ENCODE results near the gene PCDH10. TPM values are rescaled to one million over a fixed set of nuclear protein-coding genes. Genes with fewer than 3 reads are reported as not detected.

Gene PCDH10
- total RNA-seq, 1 donor from 2014 or later = 0.71 TPM

DNA sequence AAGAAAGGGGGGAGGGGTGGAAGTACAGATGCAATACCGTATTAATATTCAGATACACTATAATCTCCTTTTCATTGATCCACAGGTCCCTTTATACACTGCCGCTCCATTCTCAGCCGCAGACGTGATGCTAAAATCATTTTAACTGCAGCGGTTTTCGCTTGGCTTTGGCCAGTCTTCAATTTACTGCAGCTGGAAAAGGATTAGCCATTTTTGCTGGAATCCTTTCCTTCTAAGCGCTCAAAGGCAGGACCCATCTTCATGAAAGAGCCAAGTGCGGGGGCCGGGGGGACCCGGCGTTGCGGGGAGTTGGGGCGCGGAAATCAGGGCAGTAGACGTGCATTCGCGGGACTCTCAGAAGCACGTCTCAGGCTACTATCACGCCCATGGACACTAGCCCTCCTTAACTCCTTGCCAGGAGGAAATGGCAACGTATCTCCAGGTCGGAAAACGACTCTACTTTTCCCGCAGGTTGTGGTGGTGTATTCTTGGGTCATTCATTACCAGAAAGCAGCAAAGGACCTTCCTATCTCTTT, 1.7 kb upstream of the PCDH10 start:
- Histone ChIP-seq H3K27ac (no peak overlapping the region), H3K4me1 (peaks cover 59% of the 10 kb centered on the region), H3K27me3 (ENCODE audit: low read depth) (peaks cover 52% of the 10 kb centered on the region), H3K36me3 (no peaks in the 10 kb centered on the region), H3K4me3 (peak overlapping the region; percentile 45), H3K9me3 (no peaks in the 10 kb centered on the region)
- intact Hi-C loops (cut with DNase I) = no loop called here
- ATAC-seq (no peak), DNase-seq (no peak)
- TF ChIP-seq, protein P1, sequence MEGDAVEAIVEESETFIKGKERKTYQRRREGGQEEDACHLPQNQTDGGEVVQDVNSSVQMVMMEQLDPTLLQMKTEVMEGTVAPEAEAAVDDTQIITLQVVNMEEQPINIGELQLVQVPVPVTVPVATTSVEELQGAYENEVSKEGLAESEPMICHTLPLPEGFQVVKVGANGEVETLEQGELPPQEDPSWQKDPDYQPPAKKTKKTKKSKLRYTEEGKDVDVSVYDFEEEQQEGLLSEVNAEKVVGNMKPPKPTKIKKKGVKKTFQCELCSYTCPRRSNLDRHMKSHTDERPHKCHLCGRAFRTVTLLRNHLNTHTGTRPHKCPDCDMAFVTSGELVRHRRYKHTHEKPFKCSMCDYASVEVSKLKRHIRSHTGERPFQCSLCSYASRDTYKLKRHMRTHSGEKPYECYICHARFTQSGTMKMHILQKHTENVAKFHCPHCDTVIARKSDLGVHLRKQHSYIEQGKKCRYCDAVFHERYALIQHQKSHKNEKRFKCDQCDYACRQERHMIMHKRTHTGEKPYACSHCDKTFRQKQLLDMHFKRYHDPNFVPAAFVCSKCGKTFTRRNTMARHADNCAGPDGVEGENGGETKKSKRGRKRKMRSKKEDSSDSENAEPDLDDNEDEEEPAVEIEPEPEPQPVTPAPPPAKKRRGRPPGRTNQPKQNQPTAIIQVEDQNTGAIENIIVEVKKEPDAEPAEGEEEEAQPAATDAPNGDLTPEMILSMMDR (IDR thresholded peaks at IDR 0.05) = no peak

DNA sequence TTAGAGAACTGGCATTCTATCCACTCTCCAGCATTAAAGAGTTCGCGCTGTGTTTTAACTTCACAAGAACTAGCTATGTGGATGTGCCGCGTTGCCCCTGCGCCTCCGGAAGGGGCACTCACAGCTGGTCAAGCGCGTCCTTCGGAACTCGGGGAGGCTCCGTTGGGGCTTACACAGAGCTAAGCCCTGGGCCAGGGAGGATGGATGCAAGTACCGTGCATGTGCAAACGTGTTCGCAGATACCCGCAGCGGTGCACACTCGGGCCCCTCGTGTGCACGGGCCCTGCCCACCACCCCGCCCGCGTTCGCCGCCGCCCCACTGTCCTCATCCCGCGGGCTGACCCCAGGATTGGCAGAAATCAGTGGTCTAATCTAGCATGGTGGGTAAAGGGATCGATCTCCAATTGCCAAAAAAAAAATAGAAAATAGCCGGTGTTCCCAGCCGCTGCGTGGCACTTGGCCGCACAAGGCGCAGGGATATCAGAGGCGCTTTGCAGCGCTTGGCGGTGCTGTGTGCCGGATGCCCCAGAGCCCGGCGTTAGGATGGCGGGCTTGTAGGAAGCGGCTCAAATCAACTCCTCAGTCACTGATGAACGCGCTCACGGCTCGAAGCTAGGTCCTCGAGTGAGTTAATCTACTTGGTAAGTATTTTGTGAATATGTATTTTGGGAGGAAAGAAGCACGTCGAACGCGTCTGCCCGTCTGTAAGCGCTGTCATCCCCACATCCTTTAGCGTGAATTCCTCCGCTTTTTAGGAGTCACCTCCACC, 989 bp upstream of the PCDH10 start:
- peak; percentile 33 to 63 for ATAC-seq
- Histone ChIP-seq H3K4me1 (peaks cover 67% of the 10 kb centered on the region), H3K9me3 (no peaks in the 10 kb centered on the region), H3K36me3 (no peaks in the 10 kb centered on the region), H3K27me3 (ENCODE audit: low read depth) (peaks cover 59% of the 10 kb centered on the region), H3K27ac (no peak overlapping the region), H3K4me3 (peak overlapping the region; percentile 45)
- intact Hi-C loops (cut with DNase I) = no loop called here
- no peak for DNase-seq
- TF ChIP-seq, protein P1 (IDR thresholded peaks at IDR 0.05) = no peak

DNA sequence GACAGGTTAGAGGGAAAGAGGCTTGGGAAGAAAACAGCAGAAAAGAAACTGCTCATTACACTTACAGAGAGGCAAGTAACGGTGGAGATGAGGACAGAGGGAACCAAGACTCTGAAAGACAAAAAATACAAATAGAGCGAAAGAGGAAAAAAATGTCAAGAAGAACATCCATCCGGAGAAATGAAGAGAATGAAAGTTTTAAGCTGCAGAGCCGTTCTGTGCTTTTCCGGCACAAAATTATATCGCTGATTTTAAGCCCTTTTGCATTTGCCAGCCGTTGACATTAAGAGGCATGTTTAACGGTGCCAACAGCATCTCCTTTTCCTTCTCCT, 236 bp downstream of the PCDH10 start:
- intact Hi-C loops (cut with DNase I) = no loop called here
- Histone ChIP-seq H3K36me3 (no peaks in the 10 kb centered on the region), H3K27ac (no peak overlapping the region), H3K4me3 (peak overlapping the region; percentile 45), H3K9me3 (no peaks in the 10 kb centered on the region), H3K27me3 (ENCODE audit: low read depth) (peaks cover 72% of the 10 kb centered on the region), H3K4me1 (peaks cover 69% of the 10 kb centered on the region)
- DNase-seq (no peak), ATAC-seq (no peak)
- TF ChIP-seq, protein P1 (IDR thresholded peaks at IDR 0.05) = no peak

DNA sequence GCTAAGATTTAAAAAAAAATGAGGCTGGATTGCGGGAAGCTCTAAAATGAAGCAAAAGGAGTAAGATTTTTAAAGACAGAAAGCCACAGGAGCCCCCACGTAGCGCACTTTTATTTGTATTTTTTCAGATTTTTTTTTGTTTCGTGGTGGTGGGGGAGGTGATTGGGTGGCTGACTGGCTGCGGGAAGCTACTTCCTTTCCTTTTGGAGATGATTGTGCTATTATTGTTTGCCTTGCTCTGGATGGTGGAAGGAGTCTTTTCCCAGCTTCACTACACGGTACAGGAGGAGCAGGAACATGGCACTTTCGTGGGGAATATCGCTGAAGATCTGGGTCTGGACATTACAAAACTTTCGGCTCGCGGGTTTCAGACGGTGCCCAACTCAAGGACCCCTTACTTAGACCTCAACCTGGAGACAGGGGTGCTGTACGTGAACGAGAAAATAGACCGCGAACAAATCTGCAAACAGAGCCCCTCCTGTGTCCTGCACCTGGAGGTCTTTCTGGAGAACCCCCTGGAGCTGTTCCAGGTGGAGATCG, 908 bp downstream of the PCDH10 start:
- H3K9me3 ChIP-seq = no peaks in the 10 kb centered on the region
- TF ChIP-seq, protein P1 (IDR thresholded peaks at IDR 0.05) = no peak
- intact Hi-C loops (cut with DNase I) = no loop called here
- no peak overlapping the region for H3K27ac ChIP-seq
- H3K36me3 ChIP-seq = no peaks in the 10 kb centered on the region
- peak overlapping the region; percentile 45 for H3K4me3 ChIP-seq
- peaks cover 69% of the 10 kb centered on the region for H3K4me1 ChIP-seq
- DNase-seq (no peak), ATAC-seq (no peak)
- H3K27me3 ChIP-seq (ENCODE audit: low read depth) = peaks cover 77% of the 10 kb centered on the region

DNA sequence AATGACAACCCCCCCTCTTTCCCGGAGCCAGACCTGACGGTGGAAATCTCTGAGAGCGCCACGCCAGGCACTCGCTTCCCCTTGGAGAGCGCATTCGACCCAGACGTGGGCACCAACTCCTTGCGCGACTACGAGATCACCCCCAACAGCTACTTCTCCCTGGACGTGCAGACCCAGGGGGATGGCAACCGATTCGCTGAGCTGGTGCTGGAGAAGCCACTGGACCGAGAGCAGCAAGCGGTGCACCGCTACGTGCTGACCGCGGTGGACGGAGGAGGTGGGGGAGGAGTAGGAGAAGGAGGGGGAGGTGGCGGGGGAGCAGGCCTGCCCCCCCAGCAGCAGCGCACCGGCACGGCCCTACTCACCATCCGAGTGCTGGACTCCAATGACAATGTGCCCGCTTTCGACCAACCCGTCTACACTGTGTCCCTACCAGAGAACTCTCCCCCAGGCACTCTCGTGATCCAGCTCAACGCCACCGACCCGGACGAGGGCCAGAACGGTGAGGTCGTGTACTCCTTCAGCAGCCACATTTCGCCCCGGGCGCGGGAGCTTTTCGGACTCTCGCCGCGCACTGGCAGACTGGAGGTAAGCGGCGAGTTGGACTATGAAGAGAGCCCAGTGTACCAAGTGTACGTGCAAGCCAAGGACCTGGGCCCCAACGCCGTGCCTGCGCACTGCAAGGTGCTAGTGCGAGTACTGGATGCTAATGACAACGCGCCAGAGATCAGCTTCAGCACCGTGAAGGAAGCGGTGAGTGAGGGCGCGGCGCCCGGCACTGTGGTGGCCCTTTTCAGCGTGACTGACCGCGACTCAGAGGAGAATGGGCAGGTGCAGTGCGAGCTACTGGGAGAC, 1.6 kb downstream of the PCDH10 start:
- peaks cover 77% of the 10 kb centered on the region for H3K27me3 ChIP-seq (ENCODE audit: low read depth)
- no peak for DNase-seq
- no peaks in the 10 kb centered on the region for H3K36me3 ChIP-seq
- intact Hi-C loops (cut with DNase I) = no loop called here
- H3K4me1 ChIP-seq = peaks cover 69% of the 10 kb centered on the region
- H3K27ac ChIP-seq = no peak overlapping the region
- H3K9me3 ChIP-seq = no peaks in the 10 kb centered on the region
- ATAC-seq = no peak
- TF ChIP-seq, protein P1 (IDR thresholded peaks at IDR 0.05) = no peak
- peak overlapping the region; percentile 45 for H3K4me3 ChIP-seq
